Skin of body (tissue), 2 donors: ENCODE data around the gene FGF23. TPM values are rescaled to one million over a fixed set of nuclear protein-coding genes. Genes with fewer than 3 reads are reported as not detected.

Source experiments
- DNase-seq: peaks from one replicate; lab custom pipeline; 2025; lab: John Stamatoyannopoulos, UW
- total RNA-seq: library from RNA; depleted of rRNA; stranded (reverse); fragments of >200 nt; gene quantifications from one replicate; pipeline ENCODE4 v1.2.3, GENCODE V29; 2014

FGF23 gene
- total RNA-seq, 1 donor from 2014 or later, result not detected

- DNase-seq, result no peak
These were observed 7.3 kb upstream of the FGF23 start for GRCh38 chr12:4386801-4387200.

- DNase-seq, result no peak
These were observed 3.9 kb upstream of the FGF23 start for GRCh38 chr12:4383304-4383865.

- DNase-seq, result no peak
These were observed 820 bp upstream of the FGF23 start for GRCh38 chr12:4380332-4380731.

- DNase-seq, result no peak
These were observed 740 bp downstream of the FGF23 start for GRCh38 chr12:4378772-4379171.

- DNase-seq, result no peak
These were observed 4.1 kb downstream of the FGF23 start for GRCh38 chr12:4375449-4375848.

GRCh38 chr12:4372653-4373052 lies 6.9 kb downstream of the FGF23 start:
- DNase-seq, result no peak

GRCh38 chr12:4370265-4370664 lies 9.2 kb downstream of the FGF23 start:
- DNase-seq, result no peak

GRCh38 chr12:4369548-4369947 lies 10.0 kb downstream of the FGF23 start:
- no peak for DNase-seq

- DNase-seq, result no peak
These were observed 13.4 kb downstream of the FGF23 start for GRCh38 chr12:4366090-4366489.

GRCh38 chr12:4356041-4356327 lies 23.5 kb downstream of the FGF23 start:
- DNase-seq, result no peak

GRCh38 chr12:4355156-4356040 lies 24.1 kb downstream of the FGF23 start:
- no peak for DNase-seq

- DNase-seq, result no peak
These were observed 25.7 kb downstream of the FGF23 start for GRCh38 chr12:4353785-4354208.

- DNase-seq, result no peak
These were observed 32.6 kb downstream of the FGF23 start for GRCh38 chr12:4346931-4347330.

GRCh38 chr12:4331842-4332241 lies 47.7 kb downstream of the FGF23 start:
- DNase-seq, result no peak

GRCh38 chr12:4331221-4331620 lies 48.3 kb downstream of the FGF23 start:
- no peak for DNase-seq

- DNase-seq, result no peak
These were observed 49.3 kb downstream of the FGF23 start for GRCh38 chr12:4330203-4330602.

- DNase-seq, result no peak
These were observed 52.2 kb downstream of the FGF23 start for GRCh38 chr12:4327293-4327692.

- DNase-seq, result no peak
These were observed 53.5 kb downstream of the FGF23 start for GRCh38 chr12:4325966-4326365.

- no peak for DNase-seq
These were observed 55.1 kb downstream of the FGF23 start for GRCh38 chr12:4324366-4324765.

GRCh38 chr12:4323396-4323795 lies 56.1 kb downstream of the FGF23 start:
- no peak for DNase-seq

GRCh38 chr12:4322726-4323125 lies 56.8 kb downstream of the FGF23 start:
- no peak for DNase-seq

GRCh38 chr12:4320853-4321701 lies 58.4 kb downstream of the FGF23 start, which contains the start of gene TIGAR:
TSS of gene TIGAR (plus strand) at chr12:4321213. CDS start at chr12:4321272, 59 bp downstream.
- DNase-seq, result peak; percentile 88
